GM23248 (cell line): Measurements from ENCODE around the gene STK17A. TPM values are rescaled to one million over a fixed set of nuclear protein-coding genes. Genes with fewer than 3 reads are reported as not detected.
A peak's percentile ranks its signal among the peaks of the same experiment; 100 is the strongest.

ENCODE experiments used
- DNase-seq: peaks from one replicate; pipeline ENCODE4 v3.0.0-alpha.2; 2015
- H2AFZ ChIP-seq: fragments of 200-600 bp; sonication (generic); 2 replicates; pipeline ENCODE4 v1.6.1; 2016; ENCODE audit warnings: antibody characterized with exemption
- H3F3A ChIP-seq: fragments of 200-600 bp; sonication (generic); 2 replicates; pipeline ENCODE4 v1.6.1; 2016; ENCODE audit warnings: mild to moderate bottlenecking, antibody characterized with exemption, mixed run types; ENCODE audit not compliant: insufficient read depth
- H3K27ac ChIP-seq: fragments of 200-600 bp; sonication (generic); 2 replicates; pipeline ENCODE4 v1.5.1; 2016; ENCODE audit warnings: mild to moderate bottlenecking
- H3K27me3 ChIP-seq: fragments of 200-600 bp; sonication (generic); replicated peaks from 2 replicates; pipeline ENCODE4 v1.6.1; 2016; ENCODE audit warnings: mild to moderate bottlenecking; ENCODE audit not compliant: insufficient read depth
- H3K36me3 ChIP-seq: fragments of 200-600 bp; sonication (generic); 2 replicates; pipeline ENCODE4 v1.6.1; 2016; ENCODE audit warnings: low read depth, mild to moderate bottlenecking
- H3K4me1 ChIP-seq: fragments of 200-600 bp; sonication (generic); 2 replicates; pipeline ENCODE4 v1.6.1; 2016; ENCODE audit warnings: mild to moderate bottlenecking; ENCODE audit not compliant: insufficient read depth
- H3K4me2 ChIP-seq: fragments of 200-600 bp; sonication (generic); one replicate; pipeline ENCODE4 v1.6.1; 2016; ENCODE audit warnings: mild to moderate bottlenecking; ENCODE audit not compliant: unreplicated experiment
- H3K4me3 ChIP-seq: fragments of 200-600 bp; sonication (generic); 2 replicates; pipeline ENCODE4 v1.5.1; 2016; ENCODE audit warnings: mild to moderate bottlenecking
- H3K79me2 ChIP-seq: fragments of 200-600 bp; sonication (generic); 2 replicates; pipeline ENCODE4 v1.6.1; 2016; ENCODE audit warnings: mild to moderate bottlenecking; ENCODE audit not compliant: insufficient read depth
- H3K9ac ChIP-seq: fragments of 200-600 bp; sonication (generic); 2 replicates; pipeline ENCODE4 v1.6.1; 2016; ENCODE audit warnings: mild to moderate bottlenecking
- H3K9me2 ChIP-seq: fragments of 200-600 bp; sonication (generic); 2 replicates; pipeline ENCODE4 v1.6.1; 2016; ENCODE audit warnings: mixed run types, mild to moderate bottlenecking, moderate library complexity; ENCODE audit not compliant: insufficient read depth
- H3K9me3 ChIP-seq: fragments of 200-600 bp; sonication (generic); one replicate; pipeline ENCODE4 v1.6.1; 2017; ENCODE audit warnings: low read depth
- H4K20me1 ChIP-seq: fragments of 200-600 bp; sonication (generic); 2 replicates; pipeline ENCODE4 v1.6.0; 2016; ENCODE audit not compliant: insufficient read depth
- EZH2 ChIP-seq: fragments of 200-600 bp; sonication (generic); IDR thresholded peaks from 2 replicates; pipeline ENCODE4 v1.6.1; 2018; ENCODE audit warnings: antibody characterized with exemption, mild to moderate bottlenecking; ENCODE audit not compliant: insufficient read depth, poor library complexity, severe bottlenecking
- EZH2phosphoT487 ChIP-seq: fragments of 200-600 bp; sonication (generic); IDR thresholded peaks from 2 replicates; pipeline ENCODE4 v1.6.1; 2018; ENCODE audit warnings: antibody characterized with exemption, moderate library complexity, mild to moderate bottlenecking, low read depth; ENCODE audit not compliant: insufficient read depth
- WGBS, 2 experiments: methylation state at CpG; one replicate each; pipeline ENCODE4 v1.1.6; 2015 to 2017; ENCODE audit warnings: low lambda C conversion rate in 2 of 2, low coverage in 1 of 2; ENCODE audit errors: missing lambda C conversion rate in 2 of 2; 5-methylcytosine and 5-hydroxymethylcytosine counted together
- in situ Hi-C: fragments of 300-500 bp; cut with MboI; formaldehyde crosslinking; loops from 2 replicates; pipeline ENCODE4 v1.15.0; 2020
- polyA plus RNA-seq: library from polyadenylated mRNA; unstranded; fragments of >200 nt; fragmentation: Nextera tagmentation; extraction: Ambion mirVana; gene quantifications from 2 replicates; pipeline ENCODE4 v1.2.1, GENCODE V29; 2016
- total RNA-seq: library from RNA; depleted of rRNA; stranded (reverse); fragments of >200 nt; shearing (Covaris generic); gene quantifications from 2 replicates; pipeline ENCODE4 v1.2.3, GENCODE V29; 2014

The STK17A gene
- total and polyA plus RNA-seq, 2 experiments from 2014 or later = 102 to 132 TPM

GRCh38 chr7:43536773-43537172, 46.1 kb upstream of the STK17A start:
- DNase-seq = no peak
- H3K4me2 ChIP-seq = peak overlapping the region; percentile 77

GRCh38 chr7:43537765-43538403, 45.0 kb upstream of the STK17A start:
- WGBS, 2 experiments = 91 to 93% methylated on average over 9 of the region's 9 CpGs
- Histone ChIP-seq H3K9me2 (no peaks in the 10 kb centered on the region), H3K4me2 (no peak overlapping the region), H3K27me3 (no peaks in the 10 kb centered on the region), H3F3A (peaks cover 30% of the 10 kb centered on the region), H3K36me3 (no peaks in the 10 kb centered on the region), H2AFZ (no peak overlapping the region), H4K20me1 (no peaks in the 10 kb centered on the region), H3K9me3 (no peaks in the 10 kb centered on the region), H3K27ac (no peak overlapping the region), H3K4me3 (no peak overlapping the region), H3K79me2 (no peaks in the 10 kb centered on the region), H3K4me1 (peaks cover 50% of the 10 kb centered on the region), H3K9ac (no peak overlapping the region)
- in situ Hi-C loops = no loop called here
- DNase-seq = peak; percentile 29
- TF ChIP-seq EZH2phosphoT487 (no peak), EZH2 (no peak)

More at GRCh38 chr7:43536773-43537172, 46.1 kb upstream of the STK17A start:
- WGBS, 2 experiments = 49 to 52% methylated on average over 13 to 15 of the region's 15 CpGs
- no peak for TF ChIP-seq EZH2phosphoT487
- TF ChIP-seq EZH2 = no peak
- H3K36me3 ChIP-seq = no peaks in the 10 kb centered on the region
- in situ Hi-C loops = no loop called here
- H3K4me3 ChIP-seq = no peak overlapping the region
- no peak overlapping the region for H3K27ac ChIP-seq
- H3K79me2 ChIP-seq = no peaks in the 10 kb centered on the region
- H3K4me1 ChIP-seq = peaks cover 50% of the 10 kb centered on the region
- peaks cover 30% of the 10 kb centered on the region for H3F3A ChIP-seq
- no peaks in the 10 kb centered on the region for H3K27me3 ChIP-seq
- H3K9ac ChIP-seq = no peak overlapping the region
- no peaks in the 10 kb centered on the region for H3K9me3 ChIP-seq
- H4K20me1 ChIP-seq = no peaks in the 10 kb centered on the region
- H3K9me2 ChIP-seq = no peaks in the 10 kb centered on the region
- H2AFZ ChIP-seq = no peak overlapping the region

DNA sequence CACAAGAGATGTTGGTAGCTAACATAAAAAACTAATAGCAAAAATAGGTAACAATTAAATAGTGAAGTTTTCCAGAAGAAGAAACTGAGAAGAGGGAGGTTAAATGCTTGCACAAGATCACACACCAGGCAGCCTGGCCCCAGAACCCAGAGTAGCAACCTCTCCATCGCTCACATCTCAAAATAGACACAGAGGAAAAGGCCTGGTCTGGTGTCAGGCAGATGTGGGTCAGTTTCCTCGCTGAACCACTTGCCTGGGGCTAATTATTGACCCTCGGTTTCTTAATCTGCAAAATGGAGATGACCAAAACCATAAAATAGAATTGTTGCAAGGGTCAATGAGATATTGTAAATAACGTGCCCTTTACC, 44.5 kb upstream of the STK17A start:
- Histone ChIP-seq H3K36me3 (no peaks in the 10 kb centered on the region), H3K79me2 (no peaks in the 10 kb centered on the region), H3K27ac (no peak overlapping the region), H3K9ac (no peak overlapping the region), H3K9me2 (no peaks in the 10 kb centered on the region), H4K20me1 (no peaks in the 10 kb centered on the region), H3F3A (peaks cover 30% of the 10 kb centered on the region), H2AFZ (no peak overlapping the region), H3K9me3 (no peaks in the 10 kb centered on the region), H3K4me3 (no peak overlapping the region), H3K4me1 (peaks cover 48% of the 10 kb centered on the region), H3K27me3 (no peaks in the 10 kb centered on the region), H3K4me2 (no peak overlapping the region)
- TF ChIP-seq EZH2phosphoT487 (no peak), EZH2 (no peak)
- 96 to 97% methylated on average over 4 of the region's 4 CpGs for WGBS, 2 experiments
- in situ Hi-C loops = no loop called here
- no peak for DNase-seq

DNA sequence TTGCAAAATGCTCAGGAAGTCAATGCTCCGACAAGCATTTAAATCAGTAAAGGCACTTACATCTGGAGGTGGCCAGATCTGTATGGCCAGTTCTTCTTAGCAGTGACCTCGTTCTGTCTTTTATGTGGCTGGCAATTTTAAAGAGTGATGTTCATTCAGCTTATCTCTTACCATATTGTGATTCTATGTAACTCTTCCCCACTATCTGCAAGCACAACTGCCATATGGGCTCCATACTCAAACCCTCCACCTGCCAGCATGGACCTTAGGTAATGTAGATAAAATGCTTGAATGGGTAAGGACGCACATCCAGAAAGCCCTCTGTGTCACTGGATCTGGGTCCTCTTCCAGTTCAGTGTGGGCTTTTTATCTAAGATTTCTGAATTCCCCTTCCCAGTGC, 42.4 kb upstream of the STK17A start:
- no peaks in the 10 kb centered on the region for H3K9me3 ChIP-seq
- peaks cover 27% of the 10 kb centered on the region for H3K4me1 ChIP-seq
- H3K36me3 ChIP-seq = no peaks in the 10 kb centered on the region
- TF ChIP-seq EZH2phosphoT487 = no peak
- no peak for TF ChIP-seq EZH2
- no peak overlapping the region for H3K27ac ChIP-seq
- WGBS, 2 experiments = 92 to 95% methylated on average over 3 of the region's 3 CpGs
- no peaks in the 10 kb centered on the region for H4K20me1 ChIP-seq
- in situ Hi-C loops = no loop called here
- H3K27me3 ChIP-seq = no peaks in the 10 kb centered on the region
- H3K4me3 ChIP-seq = no peak overlapping the region
- DNase-seq = no peak
- no peaks in the 10 kb centered on the region for H3K79me2 ChIP-seq
- no peak overlapping the region for H2AFZ ChIP-seq
- H3K4me2 ChIP-seq = no peak overlapping the region
- peaks cover 16% of the 10 kb centered on the region for H3F3A ChIP-seq
- H3K9me2 ChIP-seq = no peaks in the 10 kb centered on the region
- no peak overlapping the region for H3K9ac ChIP-seq
